Glomerular endothelial cell (primary cell): ENCODE data around the gene KANK4. TPM values are rescaled to one million over a fixed set of nuclear protein-coding genes. Genes with fewer than 3 reads are reported as not detected.
"Not testable (repeated sequence)": the region's sequence is repeated elsewhere in the genome, so short reads cannot be mapped to it uniquely, and the experiment has no call there.

Experiments
- DNase-seq: peaks from one replicate; pipeline ENCODE4 v3.0.0-alpha.2; 2011; ENCODE audit warnings: low read depth, low spot score; ENCODE audit errors: extremely low read depth
- total RNA-seq: library from RNA; depleted of rRNA; stranded (reverse); fragments of >200 nt; gene quantifications from 2 replicates; pipeline ENCODE4 v1.2.3, GENCODE V29; 2015

Gene KANK4
- total RNA-seq, 1 donor from 2014 or later, result not detected

DNA sequence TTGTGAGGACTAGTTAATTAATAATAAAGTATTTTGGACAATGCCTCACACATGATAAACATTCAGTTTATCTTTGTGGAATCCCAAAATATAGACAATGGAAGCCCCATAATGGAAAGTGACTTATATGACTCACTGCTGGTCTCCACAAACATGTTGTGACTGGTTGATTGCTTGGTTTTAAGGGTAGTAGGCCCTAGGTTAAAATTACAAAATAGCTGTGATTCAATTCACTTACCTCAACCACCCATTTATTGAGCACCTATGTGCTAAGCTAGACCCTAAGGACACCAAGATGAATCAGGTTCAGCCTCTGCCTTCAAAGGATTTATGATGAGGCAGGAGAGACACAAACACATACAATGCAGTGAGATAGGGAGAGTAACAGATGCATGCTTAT is 42.4 kb downstream of the KANK4 start:
- DNase-seq, result no peak

DNA sequence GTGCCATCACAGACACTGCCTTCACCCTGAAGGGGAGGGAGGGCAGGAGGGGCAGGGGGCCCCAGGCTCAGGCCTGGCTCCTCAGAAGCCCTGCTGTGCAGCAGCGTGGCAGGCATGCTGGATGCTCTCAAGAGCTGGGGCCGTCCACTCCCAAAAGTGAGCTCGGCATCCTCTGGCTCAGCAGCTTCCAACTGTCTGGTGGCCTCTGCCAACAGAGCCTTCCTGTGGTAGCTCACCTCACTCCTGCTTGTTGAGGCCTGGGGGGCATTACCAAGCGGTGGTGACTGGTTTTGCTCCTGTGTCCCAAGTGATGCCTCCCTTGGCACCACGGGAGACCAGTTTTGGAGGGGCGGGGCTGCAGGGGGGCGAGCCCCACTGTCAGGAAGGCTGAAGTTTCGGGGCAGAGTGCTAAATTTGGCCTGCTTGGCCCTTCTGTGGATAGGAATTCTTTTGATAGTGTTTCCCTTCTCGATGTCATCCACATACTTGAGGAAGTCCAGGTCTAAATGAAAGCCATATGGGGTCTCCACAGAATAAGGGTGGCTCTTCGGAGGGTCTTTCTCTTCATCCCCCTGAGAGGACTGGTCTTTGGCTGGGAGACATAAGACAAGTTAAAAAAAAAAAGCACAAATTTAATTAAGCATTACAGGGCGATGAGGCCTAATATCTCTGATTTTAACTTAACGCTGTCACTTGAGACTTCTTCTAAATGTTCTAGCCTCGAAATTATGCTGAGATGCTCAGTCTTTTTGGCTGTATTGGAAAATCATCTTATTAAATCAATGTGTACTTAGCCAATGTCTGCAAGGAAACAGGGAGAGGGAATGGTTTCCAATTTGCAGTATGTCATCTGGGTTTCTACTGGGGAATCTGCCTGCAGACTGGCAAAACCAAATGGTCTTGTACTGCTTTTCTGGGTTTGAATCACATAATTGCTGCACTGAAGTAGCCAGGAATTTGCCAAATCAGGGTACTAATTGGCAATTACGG is 44.4 kb downstream of the KANK4 start:
- no peak for DNase-seq

DNA sequence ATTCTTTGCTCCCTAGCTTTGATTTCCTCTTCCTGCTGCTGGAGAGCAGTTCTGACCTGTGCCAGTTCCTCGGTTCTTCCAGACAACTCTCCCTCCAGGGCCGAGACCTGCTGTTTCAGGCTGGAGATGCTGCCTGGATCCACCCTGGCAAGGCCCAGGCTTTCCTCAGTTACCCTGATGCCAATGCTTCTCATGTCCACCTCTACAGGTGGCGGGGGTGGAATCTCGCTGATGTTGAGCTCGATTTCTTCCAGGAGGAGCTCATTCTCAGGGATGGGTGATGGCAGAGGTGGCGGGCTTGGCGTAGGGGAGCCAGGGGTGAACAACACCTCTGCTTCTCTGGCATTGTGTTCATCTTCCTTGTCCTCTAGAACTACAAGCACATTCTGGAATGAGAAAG is 45.3 kb downstream of the KANK4 start:
- DNase-seq, result no peak

GRCh38 chr1:62271948-62272728 is 47.1 kb downstream of the KANK4 start:
- no peak for DNase-seq

DNA sequence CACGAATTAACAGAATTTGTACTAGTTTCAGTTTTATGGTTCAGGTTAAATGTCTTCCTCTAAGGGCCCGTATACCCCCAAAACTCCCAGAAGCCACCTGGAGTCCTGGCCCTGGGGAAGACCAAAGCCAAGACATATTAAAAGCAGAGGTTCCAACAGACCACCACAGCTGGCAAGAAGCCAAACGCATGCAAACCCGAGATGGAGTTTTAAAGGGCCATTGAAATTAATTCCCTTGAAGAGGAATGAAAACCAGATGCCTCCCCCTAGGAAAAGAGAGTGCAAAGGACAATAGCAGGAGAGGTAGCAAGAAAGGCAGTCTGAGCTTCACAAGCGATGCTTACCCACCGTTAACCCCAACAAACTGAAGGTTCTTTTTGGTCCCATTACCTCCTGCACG is 48.1 kb downstream of the KANK4 start:
- DNase-seq, result no peak

- no peak for DNase-seq
Measured at GRCh38 chr1:62269851-62270495, 49.3 kb downstream of the KANK4 start.

GRCh38 chr1:62269439-62269838 is 49.8 kb downstream of the KANK4 start:
- DNase-seq, result no peak

DNA sequence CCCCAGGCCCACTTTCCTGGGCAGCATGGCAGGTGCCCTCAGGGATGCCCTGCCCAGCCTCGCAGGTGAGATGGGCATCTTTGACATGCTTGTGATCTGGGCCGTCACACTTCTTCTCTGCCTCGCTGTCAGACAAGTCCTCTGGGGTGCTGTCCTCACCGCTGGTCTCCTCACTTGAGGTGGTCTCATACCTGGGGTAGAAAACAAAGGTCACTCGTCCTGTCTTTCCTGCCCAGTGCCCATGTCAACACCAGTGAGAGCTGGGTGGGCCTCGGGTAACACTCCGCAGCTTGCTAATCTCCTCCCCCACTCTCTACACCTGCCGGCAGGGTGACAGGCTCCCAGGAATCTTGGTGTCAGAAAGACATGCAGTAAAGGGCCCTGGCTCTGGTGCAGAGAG is 50.9 kb downstream of the KANK4 start:
- DNase-seq, result no peak

- DNase-seq, result no peak
Measured at GRCh38 chr1:62265956-62266935, 53.0 kb downstream of the KANK4 start.

- no peak for DNase-seq
Measured at GRCh38 chr1:62263814-62264353, 55.4 kb downstream of the KANK4 start.

DNA sequence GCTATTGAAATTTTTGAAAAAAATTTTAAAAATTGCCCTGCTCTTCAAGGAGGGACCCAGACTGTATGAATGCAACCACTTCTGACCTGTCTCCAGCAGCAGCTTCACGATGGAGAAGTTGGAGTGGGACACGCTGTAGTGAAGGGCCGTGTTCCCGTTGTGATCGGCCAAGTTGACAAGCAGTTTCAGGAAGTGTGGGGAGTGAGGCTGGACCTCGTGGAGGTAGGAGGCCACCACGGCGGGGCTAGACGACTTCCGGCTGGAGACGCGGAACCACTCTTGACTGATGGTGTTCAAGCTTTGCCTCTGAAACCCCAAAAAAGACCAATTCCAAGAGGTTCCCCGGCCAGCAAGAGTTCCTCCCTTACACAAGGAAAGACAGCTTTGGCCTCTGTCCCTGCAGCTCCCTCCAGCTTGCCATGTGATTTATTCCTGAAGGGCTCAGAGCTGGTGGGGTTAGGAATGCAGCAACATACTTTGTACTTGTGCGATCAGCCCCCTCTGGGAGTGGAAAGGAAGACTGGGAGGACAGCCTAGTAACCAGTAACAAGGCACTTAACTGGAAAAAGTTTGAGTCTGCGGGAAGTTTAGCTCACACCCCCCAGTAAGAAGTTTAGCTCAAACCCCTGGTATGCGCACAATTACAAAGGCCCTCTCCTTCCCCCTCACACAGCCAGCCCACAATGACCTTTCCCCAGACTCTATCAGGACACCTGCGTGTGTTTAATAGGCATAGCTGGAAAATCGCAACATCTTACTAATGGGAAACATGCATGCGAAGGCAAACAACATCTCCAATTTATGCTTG is 56.0 kb downstream of the KANK4 start:
- no peak for DNase-seq

GRCh38 chr1:62260688-62261087 is 58.5 kb downstream of the KANK4 start:
- no peak for DNase-seq

DNA sequence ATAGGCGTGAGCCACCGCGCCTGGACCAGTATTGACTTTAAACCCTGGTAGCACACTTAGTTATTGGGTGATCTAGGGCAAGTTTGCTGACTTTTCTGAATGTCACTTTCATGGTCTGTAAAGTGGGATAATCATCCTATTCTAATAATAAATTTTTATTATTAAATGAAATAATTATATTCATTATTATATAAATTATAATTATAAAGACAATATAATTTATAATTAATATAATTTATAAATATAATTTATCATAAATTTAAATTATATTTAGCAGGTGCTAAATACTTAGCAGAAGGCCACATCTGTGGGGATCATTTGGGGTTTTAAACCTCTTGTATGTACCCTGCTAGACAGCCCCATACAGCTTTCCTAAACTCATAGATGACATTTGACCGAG is 59.7 kb downstream of the KANK4 start:
- DNase-seq, result no peak

DNA sequence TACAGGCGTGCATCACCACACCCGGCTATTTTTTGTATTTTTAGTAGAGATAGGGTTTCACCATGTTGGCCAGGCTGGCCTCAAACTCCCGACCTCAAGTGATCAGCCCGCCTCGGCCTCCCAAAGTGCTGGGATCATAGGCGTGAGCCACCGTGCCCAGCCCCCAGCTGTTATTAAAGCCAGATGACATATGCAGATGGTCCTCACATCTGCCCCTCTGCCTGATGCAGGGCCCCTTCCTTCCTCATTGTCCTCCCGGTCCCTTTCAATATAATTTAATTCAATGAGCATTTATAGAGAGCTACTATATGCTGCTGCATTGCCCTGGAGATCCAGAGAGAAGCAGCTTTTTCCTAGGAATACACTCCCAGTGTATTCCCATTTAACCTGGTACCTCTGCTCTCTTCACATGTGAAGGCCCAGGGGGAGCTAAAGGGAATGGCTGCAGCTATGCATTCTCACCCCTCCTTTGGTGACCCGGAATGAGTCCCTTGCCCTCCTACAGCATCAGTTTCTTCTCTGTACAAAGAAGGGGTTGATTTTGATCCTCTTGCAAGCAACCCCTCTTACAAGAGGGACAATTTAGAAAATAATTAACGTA is 69.0 kb downstream of the KANK4 start:
- DNase-seq, result no peak

DNA sequence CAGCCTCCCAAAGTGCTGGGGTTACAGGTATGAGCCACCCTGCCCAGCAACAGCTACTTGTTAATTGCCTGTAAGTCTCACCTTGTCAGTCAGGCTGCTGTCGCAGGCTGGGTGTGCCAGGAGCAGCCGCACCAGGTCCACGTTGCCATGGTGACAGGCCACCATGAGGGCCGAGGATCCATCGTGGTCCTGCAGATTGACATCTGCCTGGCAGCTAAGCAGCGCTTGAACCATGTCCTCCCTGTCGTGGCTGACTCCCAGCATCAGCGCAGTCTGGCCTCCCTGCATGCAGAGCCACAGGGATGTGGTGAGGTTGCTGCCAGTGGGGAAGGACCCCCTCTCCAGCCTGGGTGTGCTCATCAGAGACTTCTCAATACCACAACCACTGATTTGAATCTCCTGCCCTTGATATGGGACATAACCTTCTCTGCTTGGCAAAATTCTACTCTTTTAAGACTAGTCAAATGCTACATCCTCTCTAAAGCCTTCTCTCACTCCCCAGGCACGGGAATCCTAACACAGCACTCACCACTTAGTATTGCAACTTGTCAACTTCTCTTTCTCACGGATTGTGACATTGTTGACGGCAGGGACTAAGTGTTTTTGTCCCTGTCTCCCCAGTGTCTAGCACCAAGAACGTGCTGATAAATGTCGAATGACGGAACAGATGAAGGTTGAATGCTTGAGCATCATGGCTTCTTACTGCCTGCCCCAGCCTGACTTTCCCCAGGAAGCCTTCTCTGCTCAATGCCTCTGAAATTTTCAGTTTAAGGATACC is 71.7 kb downstream of the KANK4 start:
- no peak for DNase-seq

- no peak for DNase-seq
Measured at GRCh38 chr1:62245201-62245600, 74.0 kb downstream of the KANK4 start.

GRCh38 chr1:62244380-62244779 is 74.9 kb downstream of the KANK4 start:
- not testable (repeated sequence) for DNase-seq
